ENCODE data around the gene MBP.

DNA sequence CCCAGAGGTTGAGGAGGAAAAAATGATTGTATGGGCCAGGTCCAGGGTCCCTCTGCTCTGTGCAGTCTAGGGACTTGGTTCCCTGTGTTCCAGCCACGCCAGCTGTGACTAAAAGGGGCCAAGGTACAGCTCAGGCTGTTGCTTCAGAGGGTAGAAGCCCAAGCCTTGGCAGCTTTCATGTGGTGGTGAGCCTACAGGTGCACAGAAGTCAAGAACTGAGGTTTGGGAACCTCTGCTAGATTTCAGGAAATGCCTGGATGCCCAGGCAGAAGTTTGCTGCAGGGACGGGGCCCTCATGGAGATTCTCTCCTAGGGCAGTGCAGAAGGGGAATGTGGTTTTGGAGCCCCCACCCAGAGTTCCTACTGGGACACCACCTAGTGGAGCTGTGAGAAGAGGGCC, 10.6 kb upstream of the MBP start:
- TF ChIP-seq EZH2 (IDR thresholded peaks at IDR 0.05; ENCODE audit: low read depth, unreplicated experiment) = no peak
- TF ChIP-seq, protein P1, sequence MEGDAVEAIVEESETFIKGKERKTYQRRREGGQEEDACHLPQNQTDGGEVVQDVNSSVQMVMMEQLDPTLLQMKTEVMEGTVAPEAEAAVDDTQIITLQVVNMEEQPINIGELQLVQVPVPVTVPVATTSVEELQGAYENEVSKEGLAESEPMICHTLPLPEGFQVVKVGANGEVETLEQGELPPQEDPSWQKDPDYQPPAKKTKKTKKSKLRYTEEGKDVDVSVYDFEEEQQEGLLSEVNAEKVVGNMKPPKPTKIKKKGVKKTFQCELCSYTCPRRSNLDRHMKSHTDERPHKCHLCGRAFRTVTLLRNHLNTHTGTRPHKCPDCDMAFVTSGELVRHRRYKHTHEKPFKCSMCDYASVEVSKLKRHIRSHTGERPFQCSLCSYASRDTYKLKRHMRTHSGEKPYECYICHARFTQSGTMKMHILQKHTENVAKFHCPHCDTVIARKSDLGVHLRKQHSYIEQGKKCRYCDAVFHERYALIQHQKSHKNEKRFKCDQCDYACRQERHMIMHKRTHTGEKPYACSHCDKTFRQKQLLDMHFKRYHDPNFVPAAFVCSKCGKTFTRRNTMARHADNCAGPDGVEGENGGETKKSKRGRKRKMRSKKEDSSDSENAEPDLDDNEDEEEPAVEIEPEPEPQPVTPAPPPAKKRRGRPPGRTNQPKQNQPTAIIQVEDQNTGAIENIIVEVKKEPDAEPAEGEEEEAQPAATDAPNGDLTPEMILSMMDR (conservative IDR thresholded peaks at IDR 0.05; ENCODE audit: low read depth in 2 of 2) = no peak
- TF ChIP-seq STAT1 (IDR thresholded peaks at IDR 0.05; ENCODE audit: unreplicated experiment) = no peak
- TF ChIP-seq ZNF114 (CRISPR knock-in tag; IDR thresholded peaks at IDR 0.05) = no peak
- TF ChIP-seq EZH2phosphoT487 (IDR thresholded peaks at IDR 0.05; ENCODE audit: unreplicated experiment) = no peak
- TF ChIP-seq POLR2AphosphoS5 (IDR thresholded peaks at IDR 0.05; ENCODE audit: low read depth) = no peak
- TF ChIP-seq, protein P2, sequence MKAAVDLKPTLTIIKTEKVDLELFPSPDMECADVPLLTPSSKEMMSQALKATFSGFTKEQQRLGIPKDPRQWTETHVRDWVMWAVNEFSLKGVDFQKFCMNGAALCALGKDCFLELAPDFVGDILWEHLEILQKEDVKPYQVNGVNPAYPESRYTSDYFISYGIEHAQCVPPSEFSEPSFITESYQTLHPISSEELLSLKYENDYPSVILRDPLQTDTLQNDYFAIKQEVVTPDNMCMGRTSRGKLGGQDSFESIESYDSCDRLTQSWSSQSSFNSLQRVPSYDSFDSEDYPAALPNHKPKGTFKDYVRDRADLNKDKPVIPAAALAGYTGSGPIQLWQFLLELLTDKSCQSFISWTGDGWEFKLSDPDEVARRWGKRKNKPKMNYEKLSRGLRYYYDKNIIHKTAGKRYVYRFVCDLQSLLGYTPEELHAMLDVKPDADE (IDR thresholded peaks at IDR 0.05) = no peak
- no peak for TF ChIP-seq JUNB (IDR thresholded peaks at IDR 0.05; ENCODE audit: unreplicated experiment)
- no peak for TF ChIP-seq ZNF331 (CRISPR knock-in tag; IDR thresholded peaks at IDR 0.05; ENCODE audit: low read depth)
- TF ChIP-seq, protein P3, sequence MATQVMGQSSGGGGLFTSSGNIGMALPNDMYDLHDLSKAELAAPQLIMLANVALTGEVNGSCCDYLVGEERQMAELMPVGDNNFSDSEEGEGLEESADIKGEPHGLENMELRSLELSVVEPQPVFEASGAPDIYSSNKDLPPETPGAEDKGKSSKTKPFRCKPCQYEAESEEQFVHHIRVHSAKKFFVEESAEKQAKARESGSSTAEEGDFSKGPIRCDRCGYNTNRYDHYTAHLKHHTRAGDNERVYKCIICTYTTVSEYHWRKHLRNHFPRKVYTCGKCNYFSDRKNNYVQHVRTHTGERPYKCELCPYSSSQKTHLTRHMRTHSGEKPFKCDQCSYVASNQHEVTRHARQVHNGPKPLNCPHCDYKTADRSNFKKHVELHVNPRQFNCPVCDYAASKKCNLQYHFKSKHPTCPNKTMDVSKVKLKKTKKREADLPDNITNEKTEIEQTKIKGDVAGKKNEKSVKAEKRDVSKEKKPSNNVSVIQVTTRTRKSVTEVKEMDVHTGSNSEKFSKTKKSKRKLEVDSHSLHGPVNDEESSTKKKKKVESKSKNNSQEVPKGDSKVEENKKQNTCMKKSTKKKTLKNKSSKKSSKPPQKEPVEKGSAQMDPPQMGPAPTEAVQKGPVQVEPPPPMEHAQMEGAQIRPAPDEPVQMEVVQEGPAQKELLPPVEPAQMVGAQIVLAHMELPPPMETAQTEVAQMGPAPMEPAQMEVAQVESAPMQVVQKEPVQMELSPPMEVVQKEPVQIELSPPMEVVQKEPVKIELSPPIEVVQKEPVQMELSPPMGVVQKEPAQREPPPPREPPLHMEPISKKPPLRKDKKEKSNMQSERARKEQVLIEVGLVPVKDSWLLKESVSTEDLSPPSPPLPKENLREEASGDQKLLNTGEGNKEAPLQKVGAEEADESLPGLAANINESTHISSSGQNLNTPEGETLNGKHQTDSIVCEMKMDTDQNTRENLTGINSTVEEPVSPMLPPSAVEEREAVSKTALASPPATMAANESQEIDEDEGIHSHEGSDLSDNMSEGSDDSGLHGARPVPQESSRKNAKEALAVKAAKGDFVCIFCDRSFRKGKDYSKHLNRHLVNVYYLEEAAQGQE (IDR thresholded peaks at IDR 0.05; ENCODE audit: unreplicated experiment) = no peak
- TF ChIP-seq CREB1 (CRISPR knock-in tag; IDR thresholded peaks at IDR 0.05; ENCODE audit: low read depth) = no peak
- TF ChIP-seq NANOG (IDR thresholded peaks at IDR 0.05; ENCODE audit: borderline replicate concordance) = no peak
- TF ChIP-seq, protein P4, sequence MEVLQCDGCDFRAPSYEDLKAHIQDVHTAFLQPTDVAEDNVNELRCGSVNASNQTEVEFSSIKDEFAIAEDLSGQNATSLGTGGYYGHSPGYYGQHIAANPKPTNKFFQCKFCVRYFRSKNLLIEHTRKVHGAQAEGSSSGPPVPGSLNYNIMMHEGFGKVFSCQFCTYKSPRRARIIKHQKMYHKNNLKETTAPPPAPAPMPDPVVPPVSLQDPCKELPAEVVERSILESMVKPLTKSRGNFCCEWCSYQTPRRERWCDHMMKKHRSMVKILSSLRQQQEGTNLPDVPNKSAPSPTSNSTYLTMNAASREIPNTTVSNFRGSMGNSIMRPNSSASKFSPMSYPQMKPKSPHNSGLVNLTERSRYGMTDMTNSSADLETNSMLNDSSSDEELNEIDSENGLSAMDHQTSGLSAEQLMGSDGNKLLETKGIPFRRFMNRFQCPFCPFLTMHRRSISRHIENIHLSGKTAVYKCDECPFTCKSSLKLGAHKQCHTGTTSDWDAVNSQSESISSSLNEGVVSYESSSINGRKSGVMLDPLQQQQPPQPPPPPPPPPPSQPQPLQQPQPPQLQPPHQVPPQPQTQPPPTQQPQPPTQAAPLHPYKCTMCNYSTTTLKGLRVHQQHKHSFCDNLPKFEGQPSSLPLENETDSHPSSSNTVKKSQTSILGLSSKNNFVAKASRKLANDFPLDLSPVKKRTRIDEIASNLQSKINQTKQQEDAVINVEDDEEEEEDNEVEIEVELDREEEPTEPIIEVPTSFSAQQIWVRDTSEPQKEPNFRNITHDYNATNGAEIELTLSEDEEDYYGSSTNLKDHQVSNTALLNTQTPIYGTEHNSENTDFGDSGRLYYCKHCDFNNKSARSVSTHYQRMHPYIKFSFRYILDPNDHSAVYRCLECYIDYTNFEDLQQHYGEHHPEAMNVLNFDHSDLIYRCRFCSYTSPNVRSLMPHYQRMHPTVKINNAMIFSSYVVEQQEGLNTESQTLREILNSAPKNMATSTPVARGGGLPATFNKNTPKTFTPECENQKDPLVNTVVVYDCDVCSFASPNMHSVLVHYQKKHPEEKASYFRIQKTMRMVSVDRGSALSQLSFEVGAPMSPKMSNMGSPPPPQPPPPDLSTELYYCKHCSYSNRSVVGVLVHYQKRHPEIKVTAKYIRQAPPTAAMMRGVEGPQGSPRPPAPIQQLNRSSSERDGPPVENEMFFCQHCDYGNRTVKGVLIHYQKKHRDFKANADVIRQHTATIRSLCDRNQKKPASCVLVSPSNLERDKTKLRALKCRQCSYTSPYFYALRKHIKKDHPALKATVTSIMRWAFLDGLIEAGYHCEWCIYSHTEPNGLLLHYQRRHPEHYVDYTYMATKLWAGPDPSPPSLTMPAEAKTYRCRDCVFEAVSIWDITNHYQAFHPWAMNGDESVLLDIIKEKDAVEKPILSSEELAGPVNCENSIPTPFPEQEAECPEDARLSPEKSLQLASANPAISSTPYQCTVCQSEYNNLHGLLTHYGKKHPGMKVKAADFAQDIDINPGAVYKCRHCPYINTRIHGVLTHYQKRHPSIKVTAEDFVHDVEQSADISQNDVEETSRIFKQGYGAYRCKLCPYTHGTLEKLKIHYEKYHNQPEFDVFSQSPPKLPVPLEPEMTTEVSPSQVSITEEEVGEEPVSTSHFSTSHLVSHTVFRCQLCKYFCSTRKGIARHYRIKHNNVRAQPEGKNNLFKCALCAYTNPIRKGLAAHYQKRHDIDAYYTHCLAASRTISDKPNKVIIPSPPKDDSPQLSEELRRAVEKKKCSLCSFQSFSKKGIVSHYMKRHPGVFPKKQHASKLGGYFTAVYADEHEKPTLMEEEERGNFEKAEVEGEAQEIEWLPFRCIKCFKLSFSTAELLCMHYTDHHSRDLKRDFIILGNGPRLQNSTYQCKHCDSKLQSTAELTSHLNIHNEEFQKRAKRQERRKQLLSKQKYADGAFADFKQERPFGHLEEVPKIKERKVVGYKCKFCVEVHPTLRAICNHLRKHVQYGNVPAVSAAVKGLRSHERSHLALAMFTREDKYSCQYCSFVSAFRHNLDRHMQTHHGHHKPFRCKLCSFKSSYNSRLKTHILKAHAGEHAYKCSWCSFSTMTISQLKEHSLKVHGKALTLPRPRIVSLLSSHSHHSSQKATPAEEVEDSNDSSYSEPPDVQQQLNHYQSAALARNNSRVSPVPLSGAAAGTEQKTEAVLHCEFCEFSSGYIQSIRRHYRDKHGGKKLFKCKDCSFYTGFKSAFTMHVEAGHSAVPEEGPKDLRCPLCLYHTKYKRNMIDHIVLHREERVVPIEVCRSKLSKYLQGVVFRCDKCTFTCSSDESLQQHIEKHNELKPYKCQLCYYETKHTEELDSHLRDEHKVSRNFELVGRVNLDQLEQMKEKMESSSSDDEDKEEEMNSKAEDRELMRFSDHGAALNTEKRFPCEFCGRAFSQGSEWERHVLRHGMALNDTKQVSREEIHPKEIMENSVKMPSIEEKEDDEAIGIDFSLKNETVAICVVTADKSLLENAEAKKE (CRISPR knock-in tag; IDR thresholded peaks at IDR 0.05) = no peak

All from GM23338 (cell line).